Stomach smooth muscle (tissue), 2 donors: ENCODE data around the gene SYDE2.
A peak's percentile ranks its signal among the peaks of the same experiment; 100 is the strongest.
"Not testable (repeated sequence)": the region's sequence is repeated elsewhere in the genome, so short reads cannot be mapped to it uniquely, and the experiment has no call there.

Experiments used
- H3K27ac ChIP-seq: one replicate; pipeline ENCODE4 v1.7.0; 2013; ENCODE audit warnings: mild to moderate bottlenecking, low read length, inconsistent platforms
- H3K27me3 ChIP-seq, 2 donors: one replicate each; pipeline ENCODE4 v1.7.0; 2013; ENCODE audit warnings: low read length in 2 of 2; ENCODE audit not compliant: insufficient read depth in 2 of 2, control insufficient read depth in 1 of 2
- H3K36me3 ChIP-seq, 2 donors: one replicate each; pipeline ENCODE4 v1.7.0; 2013; ENCODE audit warnings: low read length in 2 of 2; ENCODE audit not compliant: control insufficient read depth in 2 of 2, insufficient read depth in 2 of 2
- H3K4me1 ChIP-seq: one replicate; pipeline ENCODE4 v1.7.0; 2013; ENCODE audit warnings: low read length; ENCODE audit not compliant: control insufficient read depth, insufficient read depth
- H3K4me3 ChIP-seq, 2 donors: one replicate each; pipeline ENCODE4 v1.7.0; 2013; ENCODE audit warnings: low read length in 2 of 2
- H3K9ac ChIP-seq, 2 donors: one replicate each; pipeline ENCODE4 v1.7.0; 2013; ENCODE audit warnings: low read length in 2 of 2, mild to moderate bottlenecking in 1 of 2
- H3K9me3 ChIP-seq, 2 donors: one replicate each; pipeline ENCODE4 v1.7.0; 2013; ENCODE audit warnings: low read length in 2 of 2; ENCODE audit not compliant: control insufficient read depth in 2 of 2
- donor health status: healthy.
- donor health status: Pancreatic carcinoma.

The SYDE2 gene, protein sequence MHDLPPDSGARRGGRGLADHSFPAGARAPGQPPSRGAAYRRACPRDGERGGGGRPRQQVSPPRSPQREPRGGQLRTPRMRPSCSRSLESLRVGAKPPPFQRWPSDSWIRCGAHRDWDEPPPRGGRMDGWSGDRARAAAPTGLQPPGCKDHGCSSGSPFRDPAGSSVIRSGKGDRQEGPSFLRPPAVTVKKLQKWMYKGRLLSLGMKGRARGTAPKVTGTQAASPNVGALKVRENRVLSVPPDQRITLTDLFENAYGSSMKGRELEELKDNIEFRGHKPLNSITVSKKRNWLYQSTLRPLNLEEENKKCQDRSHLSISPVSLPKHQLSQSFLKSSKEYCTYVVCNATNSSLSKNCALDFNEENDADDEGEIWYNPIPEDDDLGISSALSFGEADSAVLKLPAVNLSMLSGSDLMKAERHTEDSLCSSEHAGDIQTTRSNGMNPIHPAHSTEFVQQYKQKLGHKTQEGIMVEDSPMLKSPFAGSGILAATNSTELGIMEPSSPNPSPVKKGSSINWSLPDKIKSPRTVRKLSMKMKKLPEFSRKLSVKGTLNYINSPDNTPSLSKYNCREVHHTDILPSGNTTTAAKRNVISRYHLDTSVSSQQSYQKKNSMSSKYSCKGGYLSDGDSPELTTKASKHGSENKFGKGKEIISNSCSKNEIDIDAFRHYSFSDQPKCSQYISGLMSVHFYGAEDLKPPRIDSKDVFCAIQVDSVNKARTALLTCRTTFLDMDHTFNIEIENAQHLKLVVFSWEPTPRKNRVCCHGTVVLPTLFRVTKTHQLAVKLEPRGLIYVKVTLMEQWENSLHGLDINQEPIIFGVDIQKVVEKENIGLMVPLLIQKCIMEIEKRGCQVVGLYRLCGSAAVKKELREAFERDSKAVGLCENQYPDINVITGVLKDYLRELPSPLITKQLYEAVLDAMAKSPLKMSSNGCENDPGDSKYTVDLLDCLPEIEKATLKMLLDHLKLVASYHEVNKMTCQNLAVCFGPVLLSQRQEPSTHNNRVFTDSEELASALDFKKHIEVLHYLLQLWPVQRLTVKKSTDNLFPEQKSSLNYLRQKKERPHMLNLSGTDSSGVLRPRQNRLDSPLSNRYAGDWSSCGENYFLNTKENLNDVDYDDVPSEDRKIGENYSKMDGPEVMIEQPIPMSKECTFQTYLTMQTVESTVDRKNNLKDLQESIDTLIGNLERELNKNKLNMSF

DNA sequence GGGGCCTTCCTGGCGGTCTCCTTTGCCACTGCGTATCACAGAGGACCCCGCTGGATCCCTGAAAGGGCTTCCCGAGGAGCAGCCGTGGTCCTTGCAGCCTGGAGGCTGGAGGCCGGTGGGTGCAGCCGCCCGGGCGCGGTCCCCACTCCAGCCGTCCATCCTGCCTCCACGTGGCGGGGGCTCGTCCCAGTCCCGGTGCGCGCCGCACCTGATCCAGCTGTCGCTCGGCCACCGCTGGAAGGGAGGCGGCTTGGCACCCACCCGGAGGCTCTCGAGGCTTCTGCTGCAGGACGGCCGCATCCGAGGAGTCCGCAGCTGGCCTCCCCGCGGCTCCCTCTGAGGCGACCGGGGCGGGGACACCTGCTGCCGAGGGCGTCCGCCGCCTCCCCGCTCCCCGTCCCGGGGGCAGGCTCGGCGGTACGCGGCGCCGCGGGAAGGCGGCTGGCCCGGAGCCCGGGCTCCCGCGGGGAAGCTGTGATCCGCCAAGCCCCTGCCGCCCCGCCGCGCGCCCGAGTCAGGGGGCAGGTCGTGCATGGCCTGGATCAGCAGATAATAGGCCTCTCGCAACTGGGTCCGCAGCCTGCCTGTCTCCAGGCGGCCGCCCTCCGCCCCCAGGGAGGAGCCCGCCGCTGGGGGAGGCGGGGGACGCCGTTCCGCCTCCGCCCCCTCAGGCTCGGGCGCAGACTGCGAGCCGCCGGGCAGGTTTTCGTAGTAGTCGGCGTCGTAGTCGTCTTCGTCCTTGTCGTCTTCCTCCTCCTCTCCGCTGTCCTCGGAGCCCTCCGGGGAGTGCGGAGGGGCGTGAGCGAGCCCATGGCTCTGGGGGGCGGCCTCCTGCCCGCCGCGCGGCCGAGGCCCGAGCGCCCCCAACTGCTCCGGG, at the start of gene SYDE2:
Gene SYDE2, minus strand, starts transcription at position 554 of the 877 bp plus-strand sequence. Its CDS starts 20 bp downstream, at position 534.
- Histone ChIP-seq H3K9ac (peak within 1 kb of the TSS; percentile 80 to 97), H3K36me3 (no peaks in the 10 kb centered on the region), H3K4me1 (no peaks in the 10 kb centered on the region), H3K9me3 (no peaks in the 10 kb centered on the region), H3K27me3 (no peaks in the 10 kb centered on the region), H3K27ac (peak within 1 kb of the TSS; percentile 94), H3K4me3 (peak within 1 kb of the TSS; percentile 90 to 91)

DNA sequence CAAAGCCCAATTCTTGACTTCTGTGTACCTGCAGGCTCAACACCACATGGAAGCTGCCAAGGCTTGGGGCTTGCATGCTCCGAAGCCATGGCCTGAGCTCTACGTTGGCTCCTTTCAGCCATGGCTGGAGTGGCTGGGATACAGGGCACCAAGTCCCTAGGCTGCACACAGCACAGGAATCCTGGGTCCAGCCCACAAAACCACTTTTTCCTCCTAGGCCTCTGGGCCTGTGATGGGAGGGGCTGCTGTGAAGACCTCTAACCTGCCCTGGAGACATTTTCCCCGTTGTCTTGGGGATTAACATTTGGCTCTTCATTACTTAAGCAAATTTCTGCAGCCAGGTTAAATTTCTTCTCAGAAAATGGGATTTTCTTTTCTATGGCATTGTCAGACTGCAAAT, 48.2 kb upstream of the SYDE2 start:
- not testable (repeated sequence) for H3K36me3 ChIP-seq, H3K27ac ChIP-seq, H3K9ac ChIP-seq, H3K27me3 ChIP-seq, H3K9me3 ChIP-seq, H3K4me3 ChIP-seq
- peaks cover 19% of the 10 kb centered on the region for H3K4me1 ChIP-seq

DNA sequence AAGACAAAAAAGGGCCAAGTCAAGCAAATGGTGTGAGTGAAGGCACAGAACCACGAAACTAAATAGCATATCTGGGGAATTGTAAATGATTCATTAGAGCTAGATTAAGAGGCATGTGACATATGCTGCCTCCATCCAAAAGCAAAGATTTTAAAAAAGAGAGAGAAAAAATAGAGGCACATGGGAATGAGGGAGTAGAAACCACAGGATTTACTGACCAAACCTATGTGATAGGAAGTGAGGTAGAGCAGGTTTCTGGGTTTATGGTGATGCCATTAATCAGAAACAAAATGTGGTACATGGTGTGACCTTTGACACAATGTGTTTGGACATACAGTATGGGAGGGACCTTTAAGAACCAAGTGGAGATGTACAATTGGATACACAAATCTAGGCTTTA, 45.1 kb upstream of the SYDE2 start:
- Histone ChIP-seq H3K9me3 (no peaks in the 10 kb centered on the region), H3K9ac (no peak overlapping the region), H3K4me3 (no peak overlapping the region), H3K27ac (peak overlapping the region; percentile 37), H3K36me3 (no peaks in the 10 kb centered on the region), H3K27me3 (no peaks in the 10 kb centered on the region), H3K4me1 (peaks cover 30% of the 10 kb centered on the region)

DNA sequence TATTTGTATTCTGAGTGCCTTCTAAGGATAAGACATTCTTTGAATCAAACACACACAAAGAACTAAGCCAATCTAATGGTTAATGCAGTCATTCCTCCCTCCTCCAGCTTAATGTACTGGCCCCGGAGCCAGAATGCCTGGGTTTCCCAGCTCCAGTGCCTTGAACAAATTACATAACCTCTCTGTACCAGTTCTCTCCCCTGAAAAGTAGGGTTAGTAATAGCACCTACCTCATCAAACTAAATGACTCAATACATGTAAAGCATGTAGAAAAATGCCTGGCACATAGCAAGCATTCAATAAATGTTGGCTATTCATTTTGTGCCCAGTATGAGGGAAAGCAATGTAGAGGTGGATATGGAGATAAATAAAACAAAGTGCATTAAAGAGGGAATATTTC, 44.6 kb upstream of the SYDE2 start:
- H3K9me3 ChIP-seq = no peaks in the 10 kb centered on the region
- no peak overlapping the region for H3K4me3 ChIP-seq
- H3K4me1 ChIP-seq = peaks cover 33% of the 10 kb centered on the region
- no peak overlapping the region for H3K9ac ChIP-seq
- H3K27me3 ChIP-seq = no peaks in the 10 kb centered on the region
- H3K27ac ChIP-seq = peak overlapping the region; percentile 37
- no peaks in the 10 kb centered on the region for H3K36me3 ChIP-seq

DNA sequence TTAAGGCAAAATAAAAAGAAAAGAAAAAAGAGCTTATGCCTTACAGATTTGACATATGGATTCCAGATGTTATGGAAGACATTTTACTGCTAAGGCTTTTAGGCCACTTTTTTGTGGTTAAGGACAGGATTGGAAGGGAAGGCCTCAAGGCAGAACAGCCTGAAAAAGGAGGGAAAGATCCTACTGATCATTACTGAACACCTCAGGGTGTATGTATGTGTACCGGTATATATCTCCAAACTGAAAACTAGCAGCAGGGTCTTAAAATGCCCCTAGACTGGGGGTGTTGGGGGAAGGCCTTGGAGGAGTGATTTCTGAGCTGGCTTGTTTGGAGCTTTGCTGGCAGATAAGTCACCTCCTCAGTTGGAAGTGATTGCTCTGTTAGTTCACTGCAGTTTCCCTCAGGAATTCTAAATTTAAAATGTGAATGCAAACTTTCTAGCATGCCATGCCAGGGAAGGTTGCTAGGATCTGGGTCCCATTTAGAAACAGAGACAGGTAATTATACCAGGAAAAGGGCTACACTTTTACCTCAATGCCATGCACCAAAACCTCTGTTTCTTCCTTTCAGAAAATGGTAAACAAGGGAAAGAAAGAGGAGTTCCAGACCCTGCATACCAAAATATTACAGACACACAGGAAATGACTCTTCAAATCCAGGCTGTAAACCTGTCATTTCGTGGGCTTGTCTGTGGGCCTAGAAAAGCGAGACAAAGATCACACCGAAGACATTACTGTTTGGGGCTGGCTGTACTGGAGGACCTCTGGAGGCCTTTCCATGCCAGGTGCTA, 43.6 kb upstream of the SYDE2 start:
- H3K27me3 ChIP-seq = no peaks in the 10 kb centered on the region
- H3K9me3 ChIP-seq = no peaks in the 10 kb centered on the region
- peak overlapping the region in 1 of 2 donors; percentile 44 for H3K4me3 ChIP-seq
- H3K4me1 ChIP-seq = peaks cover 36% of the 10 kb centered on the region
- no peaks in the 10 kb centered on the region for H3K36me3 ChIP-seq
- H3K9ac ChIP-seq = no peak overlapping the region
- peak overlapping the region; percentile 65 for H3K27ac ChIP-seq

DNA sequence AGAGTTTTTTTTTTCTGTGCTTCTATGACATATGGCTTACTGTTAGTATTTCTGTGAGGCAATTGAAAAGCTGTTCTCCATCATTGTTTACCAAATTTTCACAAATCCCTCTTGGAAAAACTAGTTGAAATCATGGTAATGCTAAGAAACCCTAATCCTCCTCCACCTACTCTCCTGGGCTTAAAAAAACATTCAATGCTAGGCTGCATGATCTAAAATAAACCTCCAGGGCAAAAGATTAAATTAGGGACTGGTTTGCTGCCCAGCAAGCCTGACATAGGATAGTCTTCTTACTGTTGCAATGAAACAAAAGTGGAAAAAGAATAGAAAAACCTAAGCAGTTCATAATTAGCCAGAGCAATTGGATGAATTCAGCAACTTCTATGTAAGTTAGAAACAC, 42.6 kb upstream of the SYDE2 start:
- no peaks in the 10 kb centered on the region for H3K36me3 ChIP-seq
- H3K27me3 ChIP-seq = no peaks in the 10 kb centered on the region
- H3K4me1 ChIP-seq = peaks cover 36% of the 10 kb centered on the region
- H3K9me3 ChIP-seq = no peaks in the 10 kb centered on the region
- peak overlapping the region; percentile 65 for H3K27ac ChIP-seq
- no peak overlapping the region for H3K4me3 ChIP-seq
- no peak overlapping the region for H3K9ac ChIP-seq

DNA sequence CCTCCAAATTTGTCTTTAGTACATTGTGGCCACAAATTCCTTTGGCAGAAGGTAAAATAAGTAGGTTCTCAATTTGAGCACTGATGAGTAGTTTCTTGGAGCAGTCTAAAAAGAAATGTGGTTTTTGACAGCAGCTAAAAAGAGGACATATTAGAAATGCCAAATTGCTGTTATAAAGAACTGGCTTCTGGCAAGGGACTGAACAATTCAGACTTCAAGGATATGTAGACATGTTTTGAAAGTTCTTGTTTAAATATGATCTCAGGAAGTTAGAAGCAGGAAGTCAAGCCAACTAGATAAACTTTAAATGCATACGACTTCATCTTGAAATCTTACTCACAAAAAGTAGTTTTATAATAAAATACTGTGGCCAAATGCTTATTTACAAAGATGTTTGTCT, 39.8 kb upstream of the SYDE2 start:
- Histone ChIP-seq H3K36me3 (no peaks in the 10 kb centered on the region), H3K27me3 (no peaks in the 10 kb centered on the region), H3K27ac (peak overlapping the region; percentile 62), H3K9ac (peak overlapping the region in 1 of 2 donors; percentile 4), H3K4me1 (peaks cover 33% of the 10 kb centered on the region), H3K9me3 (no peaks in the 10 kb centered on the region), H3K4me3 (peak overlapping the region in 1 of 2 donors; percentile 9)

DNA sequence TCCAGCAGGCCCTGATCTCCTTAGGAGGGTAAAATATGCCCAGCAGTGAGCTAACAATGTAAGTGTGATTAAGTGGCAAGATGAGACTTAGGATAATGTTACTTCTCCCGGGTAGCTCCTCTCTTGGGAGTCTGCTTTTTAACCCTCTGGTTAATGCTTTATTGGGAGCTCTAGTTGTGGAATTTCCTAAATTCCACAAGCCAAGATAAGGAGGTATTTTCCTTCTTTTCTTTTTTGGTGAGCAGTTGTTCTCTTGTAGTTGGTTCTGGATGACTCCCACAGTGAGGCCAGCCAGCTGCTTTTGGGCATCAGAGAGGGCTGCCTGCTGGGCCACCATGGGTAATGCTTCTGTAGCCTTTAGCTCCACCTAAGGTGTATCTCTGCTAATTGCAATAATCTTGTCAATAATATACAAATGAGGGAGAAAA, 39.4 kb upstream of the SYDE2 start:
- Histone ChIP-seq H3K27ac (peak overlapping the region; percentile 62), H3K9me3 (no peaks in the 10 kb centered on the region), H3K9ac (no peak overlapping the region), H3K27me3 (no peaks in the 10 kb centered on the region), H3K4me1 (peaks cover 29% of the 10 kb centered on the region), H3K4me3 (peak overlapping the region in 1 of 2 donors; percentile 9), H3K36me3 (no peaks in the 10 kb centered on the region)

DNA sequence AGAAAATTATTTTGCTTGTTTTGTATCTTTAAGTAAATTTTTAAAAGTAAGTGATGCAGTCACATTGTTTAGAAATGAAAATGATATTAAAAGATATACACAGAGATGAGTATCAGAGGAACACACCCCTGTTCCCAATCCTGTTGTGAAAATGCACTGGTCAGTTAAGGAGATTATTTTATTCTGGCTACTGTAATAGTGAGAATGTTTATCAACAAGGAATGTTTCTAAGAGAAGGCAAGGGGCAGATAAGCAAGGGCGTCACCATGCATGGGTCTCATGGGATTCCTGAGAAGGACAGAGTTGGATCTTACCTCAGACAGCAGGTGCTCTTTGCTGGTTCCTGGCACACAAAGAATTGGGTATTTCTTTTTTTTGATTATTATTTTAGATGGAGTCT, 36.8 kb upstream of the SYDE2 start:
- Histone ChIP-seq H3K27ac (no peak overlapping the region), H3K9me3 (no peaks in the 10 kb centered on the region), H3K36me3 (no peaks in the 10 kb centered on the region), H3K27me3 (no peaks in the 10 kb centered on the region), H3K9ac (no peak overlapping the region), H3K4me1 (peaks cover 10% of the 10 kb centered on the region), H3K4me3 (no peak overlapping the region)
